HEK293 (cell line): ENCODE data around the gene BIRC3.

ENCODE experiments used
- CTCF ChIA-PET: fragments of 350-600 bp; formaldehyde crosslinking; extraction: SDS; loops from one replicate; lab custom pipeline; 2021; ENCODE audit warnings: antibody characterized with exemption; lab: Yijun Ruan, JAX
- POLR2A ChIA-PET: fragments of 300-600 bp; formaldehyde crosslinking; extraction: SDS; loops from one replicate; lab custom pipeline; 2020; ENCODE audit warnings: antibody characterized with exemption, inconsistent platforms; lab: Yijun Ruan, JAX
- H3K27ac ChIP-seq: fragments of 200-500 bp; sonication (Bioruptor generic); 2 replicates; pipeline ENCODE4 v1.5.1; 2014; ENCODE audit warnings: low read depth, low read length, control low read depth, inconsistent platforms; ENCODE audit errors: extremely low read depth
- H3K36me3 ChIP-seq, 2 experiments: fragments of 200-500 bp in 1 of 2; sonication (Bioruptor generic) in 1 of 2; 1 replicate in 1 of 2; 2 replicates in 1 of 2; pipeline ENCODE4 v1.5.1; 2014 to 2017; ENCODE audit warnings: inconsistent platforms in 2 of 2, low read length in 2 of 2; ENCODE audit not compliant: control insufficient read depth in 2 of 2, insufficient read depth in 1 of 2
- H3K4me1 ChIP-seq: fragments of 200-500 bp; sonication (Bioruptor generic); 2 replicates; pipeline ENCODE4 v1.5.1; 2014; ENCODE audit warnings: mild to moderate bottlenecking, low read length, inconsistent platforms; ENCODE audit not compliant: control insufficient read depth, insufficient read depth
- H3K4me3 ChIP-seq: 2 replicates; pipeline ENCODE4 v1.5.1; 2011; ENCODE audit warnings: low read depth, mild to moderate bottlenecking, control low read depth, low read length, moderate library complexity
- H3K9me3 ChIP-seq: fragments of 200-500 bp; sonication (Bioruptor generic); 2 replicates; pipeline ENCODE4 v1.5.1; 2014; ENCODE audit warnings: low read depth, low read length, inconsistent platforms; ENCODE audit not compliant: control insufficient read depth, insufficient read depth
- GLIS2 ChIP-seq: fragments of 450-650 bp; formaldehyde crosslinking; IDR thresholded peaks from 2 replicates; pipeline ENCODE4 v1.5.1; 2016; ENCODE audit warnings: missing biosample characterization, missing genetic modification characterization
- KLF10 ChIP-seq: fragments of 450-650 bp; IDR thresholded peaks from 2 replicates; pipeline ENCODE4 v1.5.1; 2018; ENCODE audit warnings: missing biosample characterization, mild to moderate bottlenecking, missing genetic modification characterization
- SCRT1 ChIP-seq: fragments of 450-650 bp; formaldehyde crosslinking; IDR thresholded peaks from 2 replicates; pipeline ENCODE4 v1.5.1; 2016; ENCODE audit warnings: missing biosample characterization, missing genetic modification characterization, borderline replicate concordance
- ZBTB48 ChIP-seq: fragments of 450-650 bp; formaldehyde crosslinking; IDR thresholded peaks from 2 replicates; pipeline ENCODE4 v1.5.1; 2016; ENCODE audit warnings: missing biosample characterization, missing genetic modification characterization
- ZFP69B ChIP-seq: fragments of 450-650 bp; formaldehyde crosslinking; IDR thresholded peaks from 2 replicates; pipeline ENCODE4 v1.5.1; 2016; ENCODE audit warnings: missing biosample characterization, missing genetic modification characterization
- ZNF146 ChIP-seq: fragments of 450-650 bp; formaldehyde crosslinking; IDR thresholded peaks from 2 replicates; pipeline ENCODE4 v1.5.1; 2016; ENCODE audit warnings: missing biosample characterization, missing genetic modification characterization
- ZNF155 ChIP-seq: fragments of 450-650 bp; formaldehyde crosslinking; IDR thresholded peaks from 2 replicates; pipeline ENCODE4 v1.5.1; 2016; ENCODE audit warnings: missing biosample characterization, missing genetic modification characterization
- ZNF292 ChIP-seq: fragments of 450-650 bp; formaldehyde crosslinking; IDR thresholded peaks from 2 replicates; pipeline ENCODE4 v1.5.1; 2016; ENCODE audit warnings: low read depth, missing biosample characterization, missing genetic modification characterization, borderline replicate concordance
- ZNF311 ChIP-seq: fragments of 450-650 bp; formaldehyde crosslinking; IDR thresholded peaks from 2 replicates; pipeline ENCODE4 v1.5.1; 2017; ENCODE audit warnings: missing biosample characterization, missing genetic modification characterization, borderline replicate concordance
- ZNF585B ChIP-seq: fragments of 450-650 bp; formaldehyde crosslinking; IDR thresholded peaks from 2 replicates; pipeline ENCODE4 v1.5.1; 2016; ENCODE audit warnings: missing biosample characterization, missing genetic modification characterization
- ZNF658 ChIP-seq: fragments of 450-650 bp; formaldehyde crosslinking; IDR thresholded peaks from 2 replicates; pipeline ENCODE4; 2016; ENCODE audit warnings: missing biosample characterization, missing genetic modification characterization
- ZNF747 ChIP-seq: fragments of 450-650 bp; formaldehyde crosslinking; IDR thresholded peaks from 2 replicates; pipeline ENCODE4 v1.5.1; 2016; ENCODE audit warnings: missing biosample characterization, missing genetic modification characterization
- TF ChIP-seq, protein P1 (sequence below): fragments of 450-650 bp; formaldehyde crosslinking; IDR thresholded peaks from 2 replicates; pipeline ENCODE4 v1.5.1; 2016; ENCODE audit warnings: missing biosample characterization, missing genetic modification characterization, low read depth
- TF ChIP-seq, protein P2 (sequence below): fragments of 450-650 bp; formaldehyde crosslinking; IDR thresholded peaks from 2 replicates; pipeline ENCODE4 v1.5.1; 2016; ENCODE audit warnings: missing biosample characterization, missing genetic modification characterization
- TF ChIP-seq, protein P3 (sequence below): fragments of 450-650 bp; formaldehyde crosslinking; IDR thresholded peaks from 2 replicates; pipeline ENCODE4 v1.5.1; 2016; ENCODE audit warnings: missing biosample characterization, missing genetic modification characterization
- TF ChIP-seq, protein P4 (sequence below): fragments of 450-650 bp; formaldehyde crosslinking; IDR thresholded peaks from 2 replicates; pipeline ENCODE4 v1.5.0; 2017; ENCODE audit warnings: missing biosample characterization, missing genetic modification characterization, borderline replicate concordance
- TF ChIP-seq, protein P5 (sequence below): fragments of 450-650 bp; formaldehyde crosslinking; IDR thresholded peaks from 2 replicates; pipeline ENCODE4 v1.5.1; 2016; ENCODE audit warnings: missing biosample characterization, missing genetic modification characterization
- TF ChIP-seq, protein P6 (sequence below): fragments of 450-650 bp; formaldehyde crosslinking; IDR thresholded peaks from 2 replicates; pipeline ENCODE4 v1.5.1; 2016; ENCODE audit warnings: missing biosample characterization, missing genetic modification characterization, borderline replicate concordance

Gene BIRC3

DNA sequence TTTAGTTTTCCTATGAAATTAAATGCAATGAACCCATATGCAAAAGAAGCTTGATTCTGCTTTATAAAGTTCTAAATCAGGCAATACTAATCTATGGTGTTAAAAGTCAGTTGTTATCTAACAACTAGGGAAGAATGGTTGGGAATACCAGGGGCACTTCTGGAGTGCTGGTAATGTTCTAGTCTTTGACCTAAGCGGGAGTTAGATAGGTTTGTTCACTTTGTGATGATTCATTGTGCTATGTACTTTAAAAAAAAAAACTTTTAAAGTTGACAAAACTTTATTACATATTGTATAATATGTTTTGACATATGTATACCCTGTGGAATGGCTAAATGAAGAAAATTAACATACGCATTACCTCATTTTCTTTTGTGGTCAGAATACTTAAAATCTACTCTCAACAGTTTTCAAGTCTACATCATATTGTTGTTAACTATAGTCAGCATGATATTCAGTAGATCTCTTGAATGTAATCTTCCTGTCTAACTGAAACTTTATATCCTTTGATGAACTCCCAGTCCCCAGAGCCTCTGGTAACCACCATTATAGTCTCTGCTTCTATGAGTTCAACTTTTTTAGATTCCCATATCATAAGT, 69.0 kb downstream of the BIRC3 start:
- peaks cover 0 to 44% of the 10 kb centered on the region in 2 experiments; a peak in 1 of 3 replicates for H3K36me3 ChIP-seq
- H3K4me3 ChIP-seq: no peak overlapping the region
- TF ChIP-seq, protein P1, sequence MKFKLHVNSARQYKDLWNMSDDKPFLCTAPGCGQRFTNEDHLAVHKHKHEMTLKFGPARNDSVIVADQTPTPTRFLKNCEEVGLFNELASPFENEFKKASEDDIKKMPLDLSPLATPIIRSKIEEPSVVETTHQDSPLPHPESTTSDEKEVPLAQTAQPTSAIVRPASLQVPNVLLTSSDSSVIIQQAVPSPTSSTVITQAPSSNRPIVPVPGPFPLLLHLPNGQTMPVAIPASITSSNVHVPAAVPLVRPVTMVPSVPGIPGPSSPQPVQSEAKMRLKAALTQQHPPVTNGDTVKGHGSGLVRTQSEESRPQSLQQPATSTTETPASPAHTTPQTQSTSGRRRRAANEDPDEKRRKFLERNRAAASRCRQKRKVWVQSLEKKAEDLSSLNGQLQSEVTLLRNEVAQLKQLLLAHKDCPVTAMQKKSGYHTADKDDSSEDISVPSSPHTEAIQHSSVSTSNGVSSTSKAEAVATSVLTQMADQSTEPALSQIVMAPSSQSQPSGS (tag by site-specific recombination): 0 out of 2 replicates have a peak, but pooled peaks have one; percentile 51
- TF ChIP-seq KLF10 (tag by site-specific recombination): no peak
- TF ChIP-seq, all 188 proteins: peak for 1
- no peaks in the 10 kb centered on the region for H3K4me1 ChIP-seq
- CTCF ChIA-PET: interaction anchor here (0.6 kb wide), 1 partner anchor 525 kb away, joined by 3 read pairs; no protein-coding TSS in a partner anchor
- no peak overlapping the region for H3K27ac ChIP-seq
- H3K9me3 ChIP-seq: no peaks in the 10 kb centered on the region
- POLR2A ChIA-PET: no interaction called here

DNA sequence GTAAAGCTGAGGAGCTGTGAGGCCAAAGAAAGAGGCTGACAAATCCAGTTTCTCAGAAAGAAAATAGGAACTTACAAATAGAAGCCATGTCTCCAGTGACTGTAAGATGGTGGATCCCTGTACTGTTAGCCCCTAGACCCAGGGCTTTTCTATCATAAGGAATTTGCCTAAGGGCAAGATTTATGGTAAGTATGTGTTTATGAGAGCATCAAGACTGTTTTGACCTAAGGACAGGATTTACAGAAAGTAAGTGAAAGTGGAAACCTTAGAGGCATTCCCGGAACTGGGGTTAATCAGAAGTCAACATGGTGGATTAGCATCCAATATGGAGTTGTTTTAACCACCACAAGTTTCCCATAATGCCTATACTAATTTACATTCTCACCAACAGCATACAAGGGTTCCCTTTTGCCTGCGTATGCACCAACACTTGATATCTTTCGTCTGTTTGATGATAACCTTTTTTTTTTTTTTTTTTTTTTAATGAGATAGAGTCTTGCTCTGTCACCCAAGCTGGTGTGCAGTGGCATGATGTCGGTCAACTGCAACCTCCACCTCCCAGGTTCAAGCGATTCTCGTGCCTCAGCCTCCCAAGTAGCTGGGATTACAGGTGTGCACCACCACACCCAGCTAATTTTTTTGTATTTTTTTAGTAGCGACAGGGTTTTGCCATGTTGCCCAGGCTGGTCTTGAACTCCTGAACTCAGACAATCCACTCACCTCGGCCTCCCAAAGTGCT, 69.9 kb downstream of the BIRC3 start:
- Histone ChIP-seq H3K27ac (no peak overlapping the region), H3K36me3 (peaks cover 0 to 44% of the 10 kb centered on the region in 2 experiments; a peak in 1 of 3 replicates), H3K9me3 (no peaks in the 10 kb centered on the region), H3K4me1 (no peaks in the 10 kb centered on the region), H3K4me3 (no peak overlapping the region)
- TF ChIP-seq ZNF146 (tag by site-specific recombination) (no peak), SCRT1 (tag by site-specific recombination) (no peak), GLIS2 (no peak), ZNF658 (tag by site-specific recombination) (no peak), ZNF585B (tag by site-specific recombination) (no peak), ZNF747 (tag by site-specific recombination) (no peak), ZNF311 (tag by site-specific recombination) (no peak), ZNF292 (tag by site-specific recombination) (no peak), ZFP69B (tag by site-specific recombination) (no peak), ZBTB48 (no peak), ZNF155 (tag by site-specific recombination) (no peak)
- TF ChIP-seq, protein P2, sequence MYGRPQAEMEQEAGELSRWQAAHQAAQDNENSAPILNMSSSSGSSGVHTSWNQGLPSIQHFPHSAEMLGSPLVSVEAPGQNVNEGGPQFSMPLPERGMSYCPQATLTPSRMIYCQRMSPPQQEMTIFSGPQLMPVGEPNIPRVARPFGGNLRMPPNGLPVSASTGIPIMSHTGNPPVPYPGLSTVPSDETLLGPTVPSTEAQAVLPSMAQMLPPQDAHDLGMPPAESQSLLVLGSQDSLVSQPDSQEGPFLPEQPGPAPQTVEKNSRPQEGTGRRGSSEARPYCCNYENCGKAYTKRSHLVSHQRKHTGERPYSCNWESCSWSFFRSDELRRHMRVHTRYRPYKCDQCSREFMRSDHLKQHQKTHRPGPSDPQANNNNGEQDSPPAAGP (tag by site-specific recombination): no peak
- TF ChIP-seq, protein P3, sequence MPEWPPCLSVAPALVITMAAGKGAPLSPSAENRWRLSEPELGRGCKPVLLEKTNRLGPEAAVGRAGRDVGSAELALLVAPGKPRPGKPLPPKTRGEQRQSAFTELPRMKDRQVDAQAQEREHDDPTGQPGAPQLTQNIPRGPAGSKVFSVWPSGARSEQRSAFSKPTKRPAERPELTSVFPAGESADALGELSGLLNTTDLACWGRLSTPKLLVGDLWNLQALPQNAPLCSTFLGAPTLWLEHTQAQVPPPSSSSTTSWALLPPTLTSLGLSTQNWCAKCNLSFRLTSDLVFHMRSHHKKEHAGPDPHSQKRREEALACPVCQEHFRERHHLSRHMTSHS (tag by site-specific recombination): no peak
- TF ChIP-seq, protein P4, sequence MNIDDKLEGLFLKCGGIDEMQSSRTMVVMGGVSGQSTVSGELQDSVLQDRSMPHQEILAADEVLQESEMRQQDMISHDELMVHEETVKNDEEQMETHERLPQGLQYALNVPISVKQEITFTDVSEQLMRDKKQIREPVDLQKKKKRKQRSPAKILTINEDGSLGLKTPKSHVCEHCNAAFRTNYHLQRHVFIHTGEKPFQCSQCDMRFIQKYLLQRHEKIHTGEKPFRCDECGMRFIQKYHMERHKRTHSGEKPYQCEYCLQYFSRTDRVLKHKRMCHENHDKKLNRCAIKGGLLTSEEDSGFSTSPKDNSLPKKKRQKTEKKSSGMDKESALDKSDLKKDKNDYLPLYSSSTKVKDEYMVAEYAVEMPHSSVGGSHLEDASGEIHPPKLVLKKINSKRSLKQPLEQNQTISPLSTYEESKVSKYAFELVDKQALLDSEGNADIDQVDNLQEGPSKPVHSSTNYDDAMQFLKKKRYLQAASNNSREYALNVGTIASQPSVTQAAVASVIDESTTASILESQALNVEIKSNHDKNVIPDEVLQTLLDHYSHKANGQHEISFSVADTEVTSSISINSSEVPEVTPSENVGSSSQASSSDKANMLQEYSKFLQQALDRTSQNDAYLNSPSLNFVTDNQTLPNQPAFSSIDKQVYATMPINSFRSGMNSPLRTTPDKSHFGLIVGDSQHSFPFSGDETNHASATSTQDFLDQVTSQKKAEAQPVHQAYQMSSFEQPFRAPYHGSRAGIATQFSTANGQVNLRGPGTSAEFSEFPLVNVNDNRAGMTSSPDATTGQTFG: no peak
- TF ChIP-seq, protein P5, sequence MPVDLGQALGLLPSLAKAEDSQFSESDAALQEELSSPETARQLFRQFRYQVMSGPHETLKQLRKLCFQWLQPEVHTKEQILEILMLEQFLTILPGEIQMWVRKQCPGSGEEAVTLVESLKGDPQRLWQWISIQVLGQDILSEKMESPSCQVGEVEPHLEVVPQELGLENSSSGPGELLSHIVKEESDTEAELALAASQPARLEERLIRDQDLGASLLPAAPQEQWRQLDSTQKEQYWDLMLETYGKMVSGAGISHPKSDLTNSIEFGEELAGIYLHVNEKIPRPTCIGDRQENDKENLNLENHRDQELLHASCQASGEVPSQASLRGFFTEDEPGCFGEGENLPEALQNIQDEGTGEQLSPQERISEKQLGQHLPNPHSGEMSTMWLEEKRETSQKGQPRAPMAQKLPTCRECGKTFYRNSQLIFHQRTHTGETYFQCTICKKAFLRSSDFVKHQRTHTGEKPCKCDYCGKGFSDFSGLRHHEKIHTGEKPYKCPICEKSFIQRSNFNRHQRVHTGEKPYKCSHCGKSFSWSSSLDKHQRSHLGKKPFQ (tag by site-specific recombination): no peak
- TF ChIP-seq, protein P6, sequence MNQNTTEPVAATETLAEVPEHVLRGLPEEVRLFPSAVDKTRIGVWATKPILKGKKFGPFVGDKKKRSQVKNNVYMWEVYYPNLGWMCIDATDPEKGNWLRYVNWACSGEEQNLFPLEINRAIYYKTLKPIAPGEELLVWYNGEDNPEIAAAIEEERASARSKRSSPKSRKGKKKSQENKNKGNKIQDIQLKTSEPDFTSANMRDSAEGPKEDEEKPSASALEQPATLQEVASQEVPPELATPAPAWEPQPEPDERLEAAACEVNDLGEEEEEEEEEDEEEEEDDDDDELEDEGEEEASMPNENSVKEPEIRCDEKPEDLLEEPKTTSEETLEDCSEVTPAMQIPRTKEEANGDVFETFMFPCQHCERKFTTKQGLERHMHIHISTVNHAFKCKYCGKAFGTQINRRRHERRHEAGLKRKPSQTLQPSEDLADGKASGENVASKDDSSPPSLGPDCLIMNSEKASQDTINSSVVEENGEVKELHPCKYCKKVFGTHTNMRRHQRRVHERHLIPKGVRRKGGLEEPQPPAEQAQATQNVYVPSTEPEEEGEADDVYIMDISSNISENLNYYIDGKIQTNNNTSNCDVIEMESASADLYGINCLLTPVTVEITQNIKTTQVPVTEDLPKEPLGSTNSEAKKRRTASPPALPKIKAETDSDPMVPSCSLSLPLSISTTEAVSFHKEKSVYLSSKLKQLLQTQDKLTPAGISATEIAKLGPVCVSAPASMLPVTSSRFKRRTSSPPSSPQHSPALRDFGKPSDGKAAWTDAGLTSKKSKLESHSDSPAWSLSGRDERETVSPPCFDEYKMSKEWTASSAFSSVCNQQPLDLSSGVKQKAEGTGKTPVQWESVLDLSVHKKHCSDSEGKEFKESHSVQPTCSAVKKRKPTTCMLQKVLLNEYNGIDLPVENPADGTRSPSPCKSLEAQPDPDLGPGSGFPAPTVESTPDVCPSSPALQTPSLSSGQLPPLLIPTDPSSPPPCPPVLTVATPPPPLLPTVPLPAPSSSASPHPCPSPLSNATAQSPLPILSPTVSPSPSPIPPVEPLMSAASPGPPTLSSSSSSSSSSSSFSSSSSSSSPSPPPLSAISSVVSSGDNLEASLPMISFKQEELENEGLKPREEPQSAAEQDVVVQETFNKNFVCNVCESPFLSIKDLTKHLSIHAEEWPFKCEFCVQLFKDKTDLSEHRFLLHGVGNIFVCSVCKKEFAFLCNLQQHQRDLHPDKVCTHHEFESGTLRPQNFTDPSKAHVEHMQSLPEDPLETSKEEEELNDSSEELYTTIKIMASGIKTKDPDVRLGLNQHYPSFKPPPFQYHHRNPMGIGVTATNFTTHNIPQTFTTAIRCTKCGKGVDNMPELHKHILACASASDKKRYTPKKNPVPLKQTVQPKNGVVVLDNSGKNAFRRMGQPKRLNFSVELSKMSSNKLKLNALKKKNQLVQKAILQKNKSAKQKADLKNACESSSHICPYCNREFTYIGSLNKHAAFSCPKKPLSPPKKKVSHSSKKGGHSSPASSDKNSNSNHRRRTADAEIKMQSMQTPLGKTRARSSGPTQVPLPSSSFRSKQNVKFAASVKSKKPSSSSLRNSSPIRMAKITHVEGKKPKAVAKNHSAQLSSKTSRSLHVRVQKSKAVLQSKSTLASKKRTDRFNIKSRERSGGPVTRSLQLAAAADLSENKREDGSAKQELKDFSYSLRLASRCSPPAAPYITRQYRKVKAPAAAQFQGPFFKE: no peak
- POLR2A ChIA-PET: no interaction called here
- CTCF ChIA-PET: interaction anchor here (0.8 to 0.9 kb wide), 2 partner anchors 45 to 70 kb away, joined by 3 to 4 read pairs; no protein-coding TSS in a partner anchor
